Regular cardiac myocyte (primary cell): ENCODE data around the gene BPNT1. TPM values are rescaled to one million over a fixed set of nuclear protein-coding genes. Genes with fewer than 3 reads are reported as not detected.

Experiments
- total RNA-seq: library from RNA; depleted of rRNA; stranded (reverse); fragments of >200 nt; gene quantifications from 2 replicates; pipeline ENCODE4 v1.2.3, GENCODE V29; 2014

The BPNT1 gene, protein sequence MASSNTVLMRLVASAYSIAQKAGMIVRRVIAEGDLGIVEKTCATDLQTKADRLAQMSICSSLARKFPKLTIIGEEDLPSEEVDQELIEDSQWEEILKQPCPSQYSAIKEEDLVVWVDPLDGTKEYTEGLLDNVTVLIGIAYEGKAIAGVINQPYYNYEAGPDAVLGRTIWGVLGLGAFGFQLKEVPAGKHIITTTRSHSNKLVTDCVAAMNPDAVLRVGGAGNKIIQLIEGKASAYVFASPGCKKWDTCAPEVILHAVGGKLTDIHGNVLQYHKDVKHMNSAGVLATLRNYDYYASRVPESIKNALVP
- total RNA-seq = 26.2 and 38.7 TPM in 2 replicates

DNA sequence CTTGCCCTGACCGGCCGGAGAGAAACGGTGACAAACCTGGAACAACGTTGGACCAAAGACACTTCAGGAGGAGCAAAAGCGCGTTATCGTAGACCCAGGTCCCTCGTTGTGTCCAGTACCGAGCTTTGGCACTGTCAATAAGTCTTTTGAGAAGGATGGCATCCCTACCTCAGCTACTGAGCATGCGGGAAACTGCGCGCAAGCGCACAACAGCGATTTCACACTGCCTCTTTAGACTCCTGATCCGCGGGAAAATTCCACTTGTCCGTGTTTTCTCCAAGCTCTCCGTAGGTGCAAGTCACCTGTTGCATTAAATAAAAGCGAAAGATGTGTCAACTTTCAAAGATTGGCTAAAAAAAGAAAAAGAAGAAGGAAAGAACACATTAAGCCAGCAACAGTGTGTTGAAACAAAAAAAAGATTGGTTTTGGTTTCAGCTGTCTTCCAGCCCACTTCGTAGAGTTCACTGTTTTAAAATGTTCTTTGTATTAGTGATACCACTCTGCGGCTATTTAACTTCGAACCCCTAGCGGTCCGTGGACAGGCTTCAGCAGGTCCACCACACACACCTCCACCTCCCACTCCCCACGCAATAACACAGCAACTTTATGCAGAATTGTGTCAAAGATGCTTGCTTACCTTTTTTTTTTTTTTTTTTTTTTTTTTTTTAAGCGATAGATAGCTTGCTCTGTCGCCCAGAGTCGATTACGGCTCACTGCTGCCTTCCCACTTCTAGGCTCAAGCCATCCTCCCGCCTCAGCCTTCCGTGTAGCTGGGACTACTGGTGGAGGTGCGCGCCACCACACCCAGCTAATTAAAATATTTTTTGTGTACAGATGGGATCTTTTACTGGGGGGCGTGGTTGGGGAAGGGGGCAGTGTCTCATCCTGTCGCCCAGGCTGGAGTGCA lies at the start of gene BPNT1:
Gene BPNT1 (minus strand): TSS at position 139 of the 907 bp plus-strand sequence. CDS start 9,942 bp downstream, outside the sequence.

DNA sequence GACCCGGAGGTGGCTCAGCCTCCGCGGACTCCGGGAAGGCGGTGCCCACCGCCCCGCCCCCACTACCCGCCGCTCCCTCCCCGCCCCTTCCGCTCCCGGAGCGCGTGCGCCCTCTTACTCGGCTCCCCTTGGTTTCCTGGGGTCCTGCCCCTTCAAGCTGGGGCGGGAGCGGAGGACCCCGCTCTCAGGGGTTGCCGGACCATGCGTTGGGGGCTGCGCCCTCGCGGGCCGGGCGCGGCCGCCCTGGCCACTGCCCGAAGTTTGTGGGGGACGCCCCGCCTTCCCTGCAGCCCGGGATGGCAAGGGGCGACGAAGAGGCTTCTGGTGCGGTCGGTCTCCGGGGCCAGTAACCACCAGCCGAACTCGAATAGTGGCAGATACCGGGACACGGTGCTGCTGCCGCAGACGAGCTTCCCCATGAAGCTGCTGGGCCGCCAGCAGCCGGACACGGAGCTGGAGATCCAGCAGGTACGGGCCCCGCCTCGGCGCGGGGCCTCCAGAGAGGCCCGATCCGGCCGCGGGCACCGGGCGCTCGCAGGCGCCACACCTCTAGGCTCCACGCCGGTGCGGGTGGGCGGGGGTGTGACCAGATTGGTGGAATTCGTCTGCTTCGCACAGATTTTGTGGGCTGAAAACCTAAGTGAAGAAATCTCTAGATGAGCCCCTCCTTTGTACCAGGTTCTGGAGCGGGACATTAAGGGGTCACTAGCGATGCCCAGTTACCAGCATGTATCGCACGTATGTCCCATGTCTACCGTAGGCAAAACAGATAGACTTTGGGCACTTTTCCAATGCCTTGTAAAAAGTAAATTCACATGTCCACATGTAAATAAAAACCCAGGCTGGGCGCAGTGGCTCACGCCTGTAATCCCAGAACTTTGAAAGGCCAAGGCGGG lies 4.7 kb upstream of the BPNT1 start, which contains the start of gene IARS2:
Gene IARS2 (plus strand): TSS at position 117 of the 896 bp plus-strand sequence. CDS start 85 bp downstream, at position 202.

DNA sequence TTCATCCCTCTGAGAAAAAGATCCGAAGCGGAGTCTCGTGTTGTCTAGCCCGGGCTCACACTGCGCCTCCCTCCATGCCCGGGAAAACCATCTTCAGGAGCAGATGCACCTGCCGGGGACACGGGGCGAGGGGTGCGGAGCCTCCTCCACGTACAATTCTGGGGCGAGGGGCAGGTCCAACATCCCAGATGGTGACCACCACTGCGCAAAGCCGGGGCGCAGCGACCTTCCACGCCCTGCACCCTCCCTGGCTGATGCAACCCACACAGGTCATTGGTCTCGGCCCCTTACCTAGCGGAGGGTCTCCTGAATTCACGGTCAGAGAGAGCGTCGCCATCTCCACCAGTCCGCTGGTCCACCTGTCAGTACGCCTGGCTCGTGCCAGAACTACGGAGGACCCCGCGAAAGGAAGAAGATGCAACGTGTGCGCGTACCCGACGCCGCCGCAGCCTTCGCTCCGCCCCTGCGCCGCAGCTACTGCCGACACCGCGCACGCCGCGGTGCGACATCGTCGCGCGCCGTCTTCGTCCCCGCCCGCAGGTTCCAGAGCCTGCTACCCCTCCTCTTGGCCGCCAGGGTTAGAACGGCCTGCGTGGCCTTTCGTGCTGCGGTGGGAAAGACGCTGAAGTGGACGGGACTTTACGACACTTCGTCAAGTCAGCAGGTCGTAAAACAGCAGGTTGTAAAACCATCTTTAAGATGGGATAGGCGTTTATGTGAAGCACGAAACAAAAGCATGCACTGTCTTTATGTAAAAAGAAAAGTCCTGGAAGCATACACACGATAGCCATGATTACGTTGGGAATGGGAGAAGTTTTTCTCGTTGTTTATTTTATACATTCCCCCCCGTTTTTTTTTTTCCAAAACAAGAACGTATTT lies 43.3 kb downstream of the BPNT1 start, which contains the start of gene EPRS1:
Gene EPRS1 (minus strand): TSS at position 454 of the 879 bp plus-strand sequence. CDS start 117 bp downstream, at position 337.

Other genes with a start within 250 kb of the BPNT1 start
- gene SLC30A10, start 161.2 kb downstream of the BPNT1 start, total RNA-seq = not detected in 2 replicates
- 175 and 211 TPM in 2 replicates for gene EPRS1, start 43.3 kb downstream of the BPNT1 start, total RNA-seq
- 83.4 and 106 TPM in 2 replicates for gene IARS2, start 4.3 kb upstream of the BPNT1 start, total RNA-seq
- gene RAB3GAP2, start 182.7 kb upstream of the BPNT1 start, total RNA-seq = 45.1 and 48.5 TPM in 2 replicates